ENCODE results near the gene NOL6. TPM values are rescaled to one million over a fixed set of nuclear protein-coding genes. Genes with fewer than 3 reads are reported as not detected.

Gene NOL6
- total and polyA plus RNA-seq, 2 of the 8 experiments (the other 6 are each of a cell fraction or from before 2014, with no cell fraction given), result 44.0 to 55.0 TPM

Small RNA genes within 50 kb of the gene (microRNA-seq; reads per million reads assigned to microRNA genes)
- gene MIR6851 (ENCODE audit: borderline microRNAs expressed in 2 of 2, borderline number of aligned reads in 2 of 2, borderline replicate concordance in 1 of 2), result 0.41 to 0.46 reads per million in 2 experiments

Small RNA genes within 50 kb of the gene (small RNA-seq; reads per million reads assigned to genes)
- gene AL356218.2 (ENCODE audit: insufficient read depth) (not detected), gene MIR6851 (ENCODE audit: insufficient read depth) (1.0 reads per million)

Other genes with a start within 250 kb of the NOL6 start
- gene SPINK4, start 233.8 kb downstream of the NOL6 start, total RNA-seq (2021; fragmentation: NEBNext Ultra II Directional; extraction: Animal tissue kit (Norgen Biotek cat#: 25700)), result not detected in 2 replicates
- not detected in 2 replicates for gene SPINK4, start 233.8 kb downstream of the NOL6 start, polyA plus RNA-seq (2011; rRNA removed)
- 59.8 and 61.5 TPM in 2 replicates for gene BAG1, start 209.2 kb downstream of the NOL6 start, total RNA-seq (2021; fragmentation: NEBNext Ultra II Directional; extraction: Animal tissue kit (Norgen Biotek cat#: 25700))
- 14.7 and 18.3 TPM in 2 replicates for gene BAG1, start 209.2 kb downstream of the NOL6 start, polyA plus RNA-seq (2011; rRNA removed)
- gene CHMP5, start 208.9 kb downstream of the NOL6 start, total RNA-seq (2021; fragmentation: NEBNext Ultra II Directional; extraction: Animal tissue kit (Norgen Biotek cat#: 25700)), result 44.1 and 47.3 TPM in 2 replicates
- 11.6 and 25.0 TPM in 2 replicates for gene CHMP5, start 208.9 kb downstream of the NOL6 start, polyA plus RNA-seq (2011; rRNA removed)
- 26.1 and 28.4 TPM in 2 replicates for gene NFX1, start 183.4 kb downstream of the NOL6 start, total RNA-seq (2021; fragmentation: NEBNext Ultra II Directional; extraction: Animal tissue kit (Norgen Biotek cat#: 25700))
- gene NFX1, start 183.4 kb downstream of the NOL6 start, polyA plus RNA-seq (2011; rRNA removed), result 19.2 and 19.4 TPM in 2 replicates
- gene AQP7, start 71.4 kb downstream of the NOL6 start, total RNA-seq (2021; fragmentation: NEBNext Ultra II Directional; extraction: Animal tissue kit (Norgen Biotek cat#: 25700)), result not detected in 2 replicates
- gene AQP7, start 71.4 kb downstream of the NOL6 start, polyA plus RNA-seq (2011; rRNA removed), result 0.38 TPM in 1 of 2 replicates, not detected in the other
- gene AQP3, start 26.3 kb downstream of the NOL6 start, total RNA-seq (2021; fragmentation: NEBNext Ultra II Directional; extraction: Animal tissue kit (Norgen Biotek cat#: 25700)), result 2.6 and 3.0 TPM in 2 replicates
- 6.4 and 7.6 TPM in 2 replicates for gene AQP3, start 26.3 kb downstream of the NOL6 start, polyA plus RNA-seq (2011; rRNA removed)
- gene ANKRD18B, start 50.3 kb upstream of the NOL6 start, total RNA-seq (2021; fragmentation: NEBNext Ultra II Directional; extraction: Animal tissue kit (Norgen Biotek cat#: 25700)), result 8.3 and 13.8 TPM in 2 replicates
- 0.69 and 1.6 TPM in 2 replicates for gene ANKRD18B, start 50.3 kb upstream of the NOL6 start, polyA plus RNA-seq (2011; rRNA removed)